SK-N-SH (cell line): Measurements from ENCODE around the gene ERH. TPM values are rescaled to one million over a fixed set of nuclear protein-coding genes. Genes with fewer than 3 reads are reported as not detected.

Source experiments
- CTCF ChIA-PET: fragments of 300-600, 350-600 bp; formaldehyde crosslinking; extraction: SDS; loops from one replicate; lab custom pipeline; 2021; lab: Yijun Ruan, JAX
- POLR2A ChIA-PET: fragments of 350-600 bp; sonication (Branson Sonifier 250); formaldehyde crosslinking; extraction: SDS; loops from one replicate; lab custom pipeline; 2020; ENCODE audit warnings: antibody characterized with exemption, inconsistent platforms; lab: Yijun Ruan, JAX
- DNase-seq: peaks from one replicate; pipeline ENCODE4 v3.0.0; 2012
- H2AFZ ChIP-seq: fragments of 200-600 bp; sonication (generic); 2 replicates; pipeline ENCODE4 v1.8.1; 2016; ENCODE audit warnings: antibody characterized with exemption, mild to moderate bottlenecking, low read depth
- H3F3A ChIP-seq: fragments of 200-600 bp; sonication (generic); replicated peaks from 2 replicates; pipeline ENCODE3; 2016; ENCODE audit warnings: antibody characterized with exemption, mild to moderate bottlenecking; ENCODE audit not compliant: insufficient read depth
- H3K27ac ChIP-seq, 2 experiments: fragments of 200-500 bp in 1 of 2; fragments of 200-600 bp in 1 of 2; sonication (Bioruptor generic) in 1 of 2; sonication (generic), shearing (Covaris generic) in 1 of 2; 2 replicates each; pipeline versions ENCODE4 v1.5.1 to v1.6.1; 2014 to 2016; ENCODE audit warnings: low read depth in 2 of 2, inconsistent platforms in 1 of 2, low read length in 1 of 2, mild to moderate bottlenecking in 1 of 2, mixed read lengths in 1 of 2
- H3K27me3 ChIP-seq: fragments of 200-600 bp; sonication (generic), shearing (Covaris generic); 2 replicates; pipeline ENCODE4 v1.6.1; 2016; ENCODE audit warnings: mixed run types; ENCODE audit not compliant: insufficient read depth
- H3K36me3 ChIP-seq, 2 experiments: fragments of 200-500 bp in 1 of 2; fragments of 200-600 bp in 1 of 2; sonication (Bioruptor generic) in 1 of 2; sonication (generic) in 1 of 2; replicated peaks in 1 of 2; 2 replicates each; pipeline versions ENCODE3 to v1.5.1; 2014 to 2016; ENCODE audit warnings: low read length in 1 of 2, mild to moderate bottlenecking in 1 of 2; ENCODE audit not compliant: insufficient read depth in 2 of 2, control insufficient read depth in 1 of 2
- H3K4me1 ChIP-seq, 2 experiments: fragments of 200-500 bp in 1 of 2; fragments of 200-600 bp in 1 of 2; sonication (Bioruptor generic) in 1 of 2; sonication (generic), shearing (Covaris generic) in 1 of 2; 2 replicates each; pipeline versions ENCODE4 v1.5.1 to v1.6.1; 2014 to 2016; ENCODE audit warnings: low read depth in 1 of 2, low read length in 1 of 2, mixed run types in 1 of 2; ENCODE audit not compliant: insufficient read depth in 2 of 2, control insufficient read depth in 1 of 2
- H3K4me2 ChIP-seq: fragments of 200-600 bp; sonication (generic), shearing (Covaris generic); 2 replicates; pipeline ENCODE4 v1.6.1; 2017; ENCODE audit warnings: mixed run types
- H3K4me3 ChIP-seq, 2 experiments: fragments of 200-500 bp in 1 of 2; fragments of 200-600 bp in 1 of 2; sonication (Bioruptor generic) in 1 of 2; sonication (generic), shearing (Covaris generic) in 1 of 2; 2 replicates each; pipeline versions ENCODE4 v1.5.1 to v1.8.1; 2014 to 2016; ENCODE audit warnings: low read depth in 2 of 2, inconsistent platforms in 1 of 2, low read length in 1 of 2, mild to moderate bottlenecking in 1 of 2, mixed read lengths in 1 of 2, moderate library complexity in 1 of 2
- H3K79me2 ChIP-seq: fragments of 200-600 bp; sonication (generic); 2 replicates; pipeline ENCODE4 v1.8.1; 2017; ENCODE audit warnings: mild to moderate bottlenecking; ENCODE audit not compliant: insufficient read depth
- H3K9ac ChIP-seq: fragments of 200-600 bp; sonication (generic); 2 replicates; pipeline ENCODE4 v1.6.1; 2017; ENCODE audit warnings: mixed run types
- H3K9me2 ChIP-seq: fragments of 200-600 bp; sonication (generic); 2 replicates; pipeline ENCODE4 v1.6.1; 2017; ENCODE audit warnings: mixed run types
- H3K9me3 ChIP-seq: fragments of 200-600 bp; sonication (generic); 2 replicates; pipeline ENCODE4 v1.6.1; 2017; ENCODE audit warnings: mixed run types, mild to moderate bottlenecking, moderate library complexity
- H4K20me1 ChIP-seq: fragments of 200-600 bp; sonication (generic); 2 replicates; pipeline ENCODE4 v1.6.1; 2017; ENCODE audit warnings: mild to moderate bottlenecking, mixed run types; ENCODE audit not compliant: insufficient read depth
- ELF1 ChIP-seq: IDR thresholded peaks from 2 replicates; pipeline ENCODE4 v1.4.0; 2012
- EP300 ChIP-seq, 2 experiments: IDR thresholded peaks; 2 replicates each; pipeline versions ENCODE4 v1.4.0 to v1.6.1; 2012; ENCODE audit warnings: borderline replicate concordance in 1 of 2, low read depth in 1 of 2, low read length in 1 of 2
- EZH2phosphoT487 ChIP-seq: fragments of 200-600 bp; sonication (generic); IDR thresholded peaks from 2 replicates; pipeline ENCODE4 v1.6.1; 2017; ENCODE audit warnings: low read depth, mixed run types, mild to moderate bottlenecking, antibody characterized with exemption, moderate library complexity, borderline replicate concordance
- FOSL2 ChIP-seq: IDR thresholded peaks from 2 replicates; pipeline ENCODE4 v1.4.0; 2012; ENCODE audit warnings: low read depth, mild to moderate bottlenecking, moderate library complexity, borderline replicate concordance
- GABPA ChIP-seq: IDR thresholded peaks from 2 replicates; pipeline ENCODE4 v1.4.0; 2012; ENCODE audit warnings: low read depth, mild to moderate bottlenecking
- IRF3 ChIP-seq: fragments of 150-350 bp; IDR thresholded peaks from 2 replicates; pipeline ENCODE4 v1.6.1; 2016; ENCODE audit warnings: mild to moderate bottlenecking, low read depth, low read length
- JUND ChIP-seq: IDR thresholded peaks from 2 replicates; pipeline ENCODE4 v1.4.0; 2012
- MAX ChIP-seq: IDR thresholded peaks from 2 replicates; pipeline ENCODE4 v1.4.0; 2012; ENCODE audit warnings: low read depth
- MXI1 ChIP-seq: IDR thresholded peaks from 2 replicates; pipeline ENCODE4 v1.6.1; 2012; ENCODE audit warnings: mild to moderate bottlenecking, low read depth, low read length, improper control_type of control experiment
- PBX3 ChIP-seq: IDR thresholded peaks from 2 replicates; pipeline ENCODE4; 2012
- RCOR1 ChIP-seq: fragments of 150-350 bp; IDR thresholded peaks from 2 replicates; pipeline ENCODE4 v1.6.1; 2017; ENCODE audit warnings: antibody characterized with exemption, low read length
- REST ChIP-seq: IDR thresholded peaks from 2 replicates; pipeline ENCODE4 v1.6.1; 2012; ENCODE audit warnings: mild to moderate bottlenecking, low read depth, low read length, moderate library complexity
- RFX5 ChIP-seq: IDR thresholded peaks from 2 replicates; pipeline ENCODE4 v1.6.1; 2012; ENCODE audit warnings: mild to moderate bottlenecking, improper control_type of control experiment, low read length
- RXRA ChIP-seq: IDR thresholded peaks from 2 replicates; pipeline ENCODE4 v1.4.0; 2012; ENCODE audit warnings: low read depth, mild to moderate bottlenecking, borderline replicate concordance
- SIN3A ChIP-seq: IDR thresholded peaks from 2 replicates; pipeline ENCODE4 v1.6.1; 2012; ENCODE audit warnings: low read depth, mild to moderate bottlenecking, low read length, moderate library complexity, borderline replicate concordance
- SMC3 ChIP-seq: IDR thresholded peaks from 2 replicates; pipeline ENCODE4 v1.6.1; 2012; ENCODE audit warnings: low read depth, low read length, improper control_type of control experiment
- TEAD4 ChIP-seq: IDR thresholded peaks from 2 replicates; pipeline ENCODE4 v1.4.0; 2012; ENCODE audit warnings: mild to moderate bottlenecking, borderline replicate concordance; ENCODE audit not compliant: insufficient read depth
- ZBTB33 ChIP-seq: IDR thresholded peaks from 2 replicates; pipeline ENCODE4 v1.4.0; 2012; ENCODE audit warnings: low read depth, borderline replicate concordance
- WGBS: methylation state at CpG from one replicate; pipeline ENCODE4 v1.1.6; 2017; ENCODE audit warnings: low lambda C conversion rate; 5-methylcytosine and 5-hydroxymethylcytosine counted together
- polyA plus RNA-seq, 3 experiments: library from polyadenylated mRNA; depleted of rRNA; stranded (reverse); fragments of >200 nt; gene quantifications; 2 replicates each; pipeline ENCODE4 v1.2.3, GENCODE V29; 2012

The ERH gene
- polyA plus RNA-seq, 1 of the 3 experiments (the other 2 are of a cell fraction): 186 TPM

GRCh38 chr14:69364378-69364777 lies 33.7 kb downstream of the ERH start:
- POLR2A ChIA-PET: no interaction called here

More at GRCh38 chr14:69364378-69364777, 33.7 kb downstream of the ERH start:
- Histone ChIP-seq H3K36me3 (no peaks in the 10 kb centered on the region), H3K9ac (no peak overlapping the region), H3K27ac (no peak overlapping the region), H3K79me2 (no peaks in the 10 kb centered on the region), H3F3A (no peaks in the 10 kb centered on the region), H2AFZ (no peak overlapping the region), H3K9me3 (no peaks in the 10 kb centered on the region), H4K20me1 (no peaks in the 10 kb centered on the region), H3K4me3 (no peak overlapping the region), H3K4me1 (peaks cover 0 to 7% of the 10 kb centered on the region in 2 experiments; a peak in 1 of 4 replicates), H3K4me2 (no peak overlapping the region), H3K27me3 (no peaks in the 10 kb centered on the region), H3K9me2 (no peaks in the 10 kb centered on the region)
- no peak for TF ChIP-seq GABPA
- no peak for TF ChIP-seq MAX
- TF ChIP-seq IRF3: no peak
- TF ChIP-seq MXI1: no peak
- no peak for TF ChIP-seq PBX3
- TF ChIP-seq REST: no peak
- no peak for TF ChIP-seq JUND
- TF ChIP-seq SMC3: no peak
- TF ChIP-seq EP300 (IDR thresholded peaks at IDR 0.05; ENCODE audit: borderline replicate concordance in 1 of 2, low read depth in 1 of 2, low read length in 1 of 2): no peak
- no peak for TF ChIP-seq ZBTB33
- no peak for TF ChIP-seq RXRA
- no peak for TF ChIP-seq RCOR1
- no peak for TF ChIP-seq ELF1
- no peak for TF ChIP-seq FOSL2
- TF ChIP-seq SIN3A: no peak
- TF ChIP-seq TEAD4: no peak
- no peak for TF ChIP-seq RFX5
- TF ChIP-seq EZH2phosphoT487: no peak
- WGBS: 86% methylated on average over 2 of the region's 2 CpGs
- DNase-seq: no peak
- CTCF ChIA-PET: interaction anchor here (1.0 to 9.0 kb wide), 6 partner anchors 77 to 132 kb away, joined by 3 to 92 read pairs (median 14); partner anchors contain the start of gene GALNT16
